GM19023 (cell line): ENCODE data around the gene LPCAT2.

Experiments used
- ATAC-seq: cut with Tn5 transposase; IDR thresholded peaks from one replicate; pipeline ENCODE4 v1.9.1; 2021; ENCODE audit warnings: mild to moderate bottlenecking, moderate library complexity; ENCODE audit not compliant: unreplicated experiment

The LPCAT2 gene

DNA sequence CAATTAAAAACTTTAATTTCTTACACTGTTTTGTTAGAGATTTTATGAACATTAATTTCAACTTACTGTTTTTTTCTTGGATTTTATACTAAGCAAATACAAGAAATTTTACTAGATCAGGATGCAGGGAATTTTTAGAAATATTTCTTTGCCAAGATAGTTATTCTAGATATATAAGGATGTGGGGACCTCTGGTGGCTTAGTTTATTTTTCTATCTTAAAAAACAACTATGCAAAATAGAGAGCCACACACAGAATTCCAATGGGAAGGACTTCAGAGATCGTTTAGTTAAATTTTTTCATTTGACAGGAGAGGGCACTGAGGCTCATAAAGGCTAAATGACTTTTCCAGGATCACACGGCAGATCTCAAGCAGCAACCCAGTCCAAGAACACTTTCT, 34.6 kb downstream of the LPCAT2 start:
- no peak for ATAC-seq

DNA sequence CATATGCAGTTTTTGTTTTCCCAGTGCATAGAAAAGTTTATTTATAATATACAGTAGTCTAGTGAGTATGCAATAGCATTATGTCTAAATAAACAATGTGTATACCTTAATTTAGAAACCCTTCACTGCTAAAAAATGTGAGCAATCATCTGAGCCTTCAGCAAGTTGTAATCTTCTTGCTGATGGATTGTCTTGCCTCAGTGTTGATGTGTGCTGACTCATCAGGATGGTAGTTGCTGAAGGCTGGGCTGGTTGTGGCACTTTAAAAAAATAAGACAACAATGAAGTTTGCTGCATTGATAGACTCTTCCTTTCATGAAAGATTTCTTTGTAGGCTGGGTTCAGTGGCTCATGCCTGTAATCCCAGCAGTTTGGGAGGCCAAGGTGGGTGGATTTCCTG, 43.7 kb downstream of the LPCAT2 start:
- ATAC-seq, result no peak

DNA sequence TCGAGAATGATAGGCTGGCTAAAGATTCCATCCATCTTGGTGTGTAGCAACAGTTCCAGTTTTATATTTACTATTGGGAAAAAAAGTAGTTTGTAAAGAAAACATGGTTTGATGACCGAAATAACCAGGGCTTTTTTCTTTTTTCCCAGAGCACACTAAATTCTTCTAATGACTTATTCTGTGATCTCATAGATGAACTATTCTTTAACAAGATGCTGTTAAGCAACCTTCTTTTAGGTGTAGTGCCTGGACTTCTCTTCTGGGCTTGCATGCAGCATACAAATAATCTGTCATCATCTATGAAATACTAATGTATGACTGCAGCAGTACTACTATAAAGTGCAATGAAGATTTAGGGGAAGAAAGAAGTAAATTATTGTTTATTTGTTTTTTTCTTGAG, 46.6 kb downstream of the LPCAT2 start:
- ATAC-seq, result no peak

DNA sequence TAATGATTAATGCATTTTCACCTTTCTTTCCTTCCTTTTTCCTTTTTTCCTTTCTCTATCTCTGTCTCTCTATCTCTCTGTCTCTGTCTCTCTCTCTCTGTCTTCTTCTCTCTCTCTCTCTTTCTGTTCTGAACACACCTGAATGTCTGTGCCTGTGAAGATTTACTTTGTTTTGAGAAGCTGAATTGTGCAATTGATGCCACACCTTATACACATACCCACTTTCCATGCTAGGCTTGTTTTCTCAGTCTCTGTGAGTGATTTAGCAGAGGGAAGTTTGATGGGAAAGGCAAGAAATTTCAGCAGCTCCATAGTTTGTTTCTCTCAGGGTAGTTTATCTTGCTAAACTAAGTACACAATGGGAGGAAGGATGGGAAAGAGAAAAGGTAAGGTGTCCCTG, 48.3 kb downstream of the LPCAT2 start:
- ATAC-seq, result no peak

DNA sequence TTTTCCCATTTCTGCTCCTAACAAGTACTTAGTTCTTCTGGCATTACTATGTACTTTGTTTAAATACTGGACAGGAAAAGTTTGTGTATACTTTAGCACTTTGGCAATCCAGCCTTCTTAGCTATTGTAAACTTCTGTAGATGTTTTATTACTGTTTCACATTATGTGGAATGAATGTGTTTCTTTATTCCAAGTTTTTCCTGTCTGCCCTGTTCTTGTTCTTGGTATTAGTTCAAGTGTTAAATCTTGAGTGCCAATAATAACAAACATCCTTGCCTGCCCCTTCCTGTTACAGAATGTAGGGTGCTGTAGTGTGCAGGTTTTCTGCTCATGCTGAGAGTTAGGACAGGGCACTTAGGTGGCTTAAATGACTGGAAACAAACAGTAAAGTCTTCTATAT, 50.4 kb downstream of the LPCAT2 start:
- no peak for ATAC-seq

DNA sequence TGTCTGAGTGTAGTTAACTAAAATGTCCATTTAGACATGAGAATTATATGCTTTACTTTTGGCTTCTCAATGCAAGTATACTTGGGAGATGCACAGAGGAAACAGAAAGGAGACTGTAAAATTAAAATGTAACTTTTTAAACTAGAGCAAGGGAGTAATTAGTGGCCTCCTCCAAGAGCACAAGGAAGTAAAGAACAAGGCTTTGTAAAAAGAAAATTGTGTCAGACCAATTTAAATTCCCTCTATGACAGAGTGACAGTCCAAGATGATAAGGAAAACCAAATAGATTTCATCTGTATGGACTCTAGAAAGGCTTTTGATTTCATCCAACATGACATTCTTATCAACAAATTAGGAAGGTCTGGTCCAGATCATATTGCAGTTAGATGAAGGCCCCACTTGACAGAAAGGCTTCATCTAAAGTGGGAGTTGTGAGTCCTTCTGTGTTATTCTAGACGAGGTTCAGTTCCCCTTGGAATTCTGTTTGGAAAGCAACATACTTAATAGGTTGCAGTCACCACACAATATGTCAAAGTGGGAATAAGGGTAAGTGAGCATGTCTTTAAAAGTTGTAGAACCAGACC, 51.2 kb downstream of the LPCAT2 start:
- no peak for ATAC-seq

DNA sequence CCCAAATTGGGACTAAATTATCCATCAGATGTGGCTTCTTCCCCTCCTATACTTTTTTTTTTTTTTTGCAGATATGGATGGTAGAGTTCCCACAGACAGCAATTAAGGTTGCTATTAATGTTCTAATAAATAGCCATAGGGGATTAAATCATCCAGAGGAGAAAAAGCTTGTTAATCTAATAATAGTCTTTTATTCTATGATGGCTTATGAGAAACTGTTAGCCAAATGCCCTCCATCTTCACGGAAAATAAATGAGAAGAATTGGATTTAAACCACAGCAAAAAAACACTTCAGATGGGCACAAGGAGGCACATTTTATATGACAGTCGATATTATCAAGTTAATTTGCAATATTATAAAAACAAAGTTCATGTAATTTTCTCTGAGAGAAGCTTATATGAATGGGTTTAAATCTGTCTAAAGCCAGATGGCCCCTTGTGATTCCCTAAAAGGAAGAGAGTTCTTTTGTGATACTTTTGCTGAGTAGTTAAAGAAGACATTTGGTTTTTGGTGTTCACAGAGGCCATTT, 52.5 kb downstream of the LPCAT2 start:
- no peak for ATAC-seq

DNA sequence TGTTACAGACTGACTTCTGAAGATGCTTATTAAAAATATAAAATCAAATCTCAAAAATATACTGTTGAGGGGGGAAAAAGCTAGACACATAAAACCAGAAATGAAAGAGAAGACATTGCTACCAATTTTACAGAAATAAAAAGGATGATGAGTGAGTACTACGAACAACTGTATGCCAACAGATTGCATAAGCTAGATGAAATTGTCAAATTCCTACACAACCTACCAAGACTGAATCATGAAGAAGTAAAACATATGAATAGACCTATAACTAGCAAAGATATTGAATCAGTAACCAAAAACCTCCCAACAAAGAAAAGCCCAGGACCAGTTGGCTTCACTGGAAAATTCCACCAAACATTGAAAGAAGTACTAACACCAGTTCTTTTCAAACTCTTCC, 54.1 kb downstream of the LPCAT2 start:
- no peak for ATAC-seq

DNA sequence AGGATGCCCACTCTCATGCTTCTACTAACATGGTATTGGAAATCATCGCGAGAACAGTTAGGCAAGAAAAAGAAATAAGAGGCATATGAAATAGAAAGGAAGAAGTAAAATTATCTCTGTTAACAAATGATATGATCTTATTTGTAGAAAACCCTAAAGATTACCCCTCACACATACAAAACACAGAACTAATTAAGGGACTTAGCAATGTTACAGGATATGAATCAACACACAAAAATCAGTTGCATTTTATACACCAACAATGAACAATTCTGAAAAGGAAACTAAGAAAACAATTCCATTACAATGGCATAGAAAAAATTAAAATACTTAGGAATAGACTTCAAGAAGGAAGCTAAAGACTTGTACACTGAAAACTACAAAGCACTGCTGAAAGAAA, 54.9 kb downstream of the LPCAT2 start:
- no peak for ATAC-seq

DNA sequence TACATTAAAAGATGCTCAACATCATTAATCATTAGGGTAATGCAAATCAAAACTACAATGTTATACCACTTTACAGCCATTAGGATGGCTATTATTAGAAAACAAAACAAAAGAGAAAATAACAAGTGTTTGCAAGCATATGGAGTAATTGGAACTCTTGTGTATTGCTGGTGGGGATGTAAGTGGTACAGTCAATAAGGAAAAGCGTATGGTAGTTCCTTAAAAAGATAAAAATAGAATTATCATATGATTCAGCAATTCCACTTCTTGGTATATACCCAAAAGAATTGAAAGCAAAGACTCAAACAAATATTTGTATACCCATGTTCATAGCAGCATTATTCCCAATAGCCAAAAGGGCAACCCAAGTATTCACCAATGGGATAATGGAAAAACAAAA, 56.2 kb downstream of the LPCAT2 start:
- no peak for ATAC-seq

DNA sequence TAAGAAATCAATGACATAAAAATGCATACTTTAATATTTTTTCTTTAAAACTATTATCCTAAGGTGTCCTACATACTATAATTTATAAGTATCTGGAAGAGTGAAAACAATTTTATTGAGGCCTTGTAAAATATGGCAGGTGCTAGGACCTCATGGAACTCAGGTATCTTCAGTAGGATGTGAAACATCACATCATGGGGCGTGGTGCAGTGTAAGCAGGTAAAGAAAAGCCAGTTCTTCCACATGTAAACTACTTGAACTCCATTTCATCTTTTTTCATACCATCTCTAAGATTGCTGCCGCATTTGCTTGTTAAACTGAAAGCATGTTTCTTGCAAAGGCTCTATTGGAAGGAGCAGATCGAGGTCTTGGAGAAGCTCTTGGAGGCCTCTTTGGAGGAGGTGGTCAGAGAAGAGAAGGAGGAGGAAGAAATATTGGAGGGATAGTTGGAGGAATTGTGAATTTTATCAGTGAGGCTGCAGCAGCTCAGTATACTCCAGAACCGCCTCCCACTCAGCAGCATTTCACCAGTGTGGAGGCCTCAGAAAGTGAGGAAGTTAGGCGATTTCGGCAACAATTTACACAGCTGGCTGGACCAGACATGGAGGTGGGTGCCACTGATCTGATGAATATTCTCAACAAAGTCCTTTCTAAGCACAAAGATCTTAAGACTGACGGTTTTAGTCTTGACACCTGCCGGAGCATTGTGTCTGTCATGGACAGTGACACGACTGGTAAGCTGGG, 57.7 kb downstream of the LPCAT2 start, which contains the start of gene CAPNS2:
Gene CAPNS2, plus strand, starts transcription at position 253 of the 744 bp plus-strand sequence. Its CDS starts 73 bp downstream, at position 326.
- no peak for ATAC-seq

DNA sequence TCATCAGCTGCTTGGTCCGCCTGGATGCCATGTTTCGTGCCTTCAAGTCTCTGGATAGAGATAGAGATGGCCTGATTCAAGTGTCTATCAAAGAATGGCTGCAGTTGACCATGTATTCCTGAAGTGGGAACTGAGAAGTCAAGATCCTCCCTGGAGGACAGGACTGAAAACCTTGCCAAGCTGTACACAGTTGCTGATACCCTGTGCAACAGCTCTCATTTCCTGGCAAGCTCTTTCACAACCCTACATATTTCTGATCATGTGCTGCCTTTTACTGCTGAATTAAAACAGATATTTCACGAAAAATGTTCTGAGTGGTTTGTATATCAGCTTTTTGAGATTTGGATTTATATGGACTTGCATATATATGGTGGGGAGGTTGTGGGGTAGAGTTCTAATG, 58.5 kb downstream of the LPCAT2 start:
- ATAC-seq, result no peak

DNA sequence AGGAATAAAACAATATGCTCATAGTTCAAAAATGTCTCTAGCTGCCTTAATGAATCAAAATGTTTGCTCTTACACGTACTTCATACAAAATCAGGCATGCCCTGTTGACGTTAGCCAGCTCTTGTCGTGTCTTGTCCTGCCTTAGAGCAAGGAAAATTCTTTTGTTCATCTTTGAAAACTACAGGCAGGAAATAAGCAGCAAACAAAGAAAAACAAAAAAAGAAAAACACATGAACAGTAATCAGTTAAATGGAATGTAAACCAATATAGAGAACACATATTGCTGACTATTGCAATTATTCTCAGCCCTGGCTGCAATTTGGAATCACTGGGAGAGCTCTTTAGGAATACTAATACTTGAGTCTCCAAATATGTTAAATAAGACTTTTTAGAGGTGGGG, 59.3 kb downstream of the LPCAT2 start:
- no peak for ATAC-seq

DNA sequence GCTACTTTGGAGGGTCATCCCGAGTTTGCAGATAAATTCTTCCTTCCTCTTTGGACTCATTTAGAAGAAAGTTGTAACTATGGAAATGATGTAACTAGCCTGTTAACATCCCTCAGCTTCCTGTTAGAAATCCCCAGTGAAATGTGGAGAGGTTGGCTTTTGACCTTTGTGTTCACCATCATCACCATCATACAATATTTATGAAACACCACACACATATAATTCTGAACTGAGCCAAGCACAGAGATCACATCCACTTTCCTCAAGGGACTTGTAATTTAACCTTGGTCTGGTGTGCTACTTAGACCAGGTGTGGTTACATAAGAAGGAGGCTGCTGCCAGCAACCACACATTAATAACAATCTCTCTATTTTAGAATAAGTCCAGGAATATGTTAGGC, 60.2 kb downstream of the LPCAT2 start:
- ATAC-seq, result no peak

DNA sequence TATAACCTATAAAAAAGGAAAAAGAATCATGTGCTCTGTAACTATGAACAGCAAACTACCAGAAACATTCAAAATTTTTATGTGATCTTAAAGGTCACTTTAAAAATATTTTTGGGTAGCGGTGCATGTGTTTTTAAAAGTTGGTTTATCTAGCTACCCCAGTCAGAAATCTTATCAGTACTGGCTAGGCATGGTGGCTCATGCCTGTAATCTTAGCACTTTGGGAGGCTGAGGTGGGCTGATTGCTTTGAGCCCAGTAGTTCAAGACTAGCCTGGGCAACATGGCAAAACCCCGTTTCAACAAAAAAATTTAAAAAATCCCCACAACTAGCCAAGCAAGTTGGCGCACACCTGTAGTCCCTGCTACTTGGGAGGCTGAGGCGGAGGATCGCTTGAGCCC, 61.3 kb downstream of the LPCAT2 start:
- ATAC-seq, result no peak

DNA sequence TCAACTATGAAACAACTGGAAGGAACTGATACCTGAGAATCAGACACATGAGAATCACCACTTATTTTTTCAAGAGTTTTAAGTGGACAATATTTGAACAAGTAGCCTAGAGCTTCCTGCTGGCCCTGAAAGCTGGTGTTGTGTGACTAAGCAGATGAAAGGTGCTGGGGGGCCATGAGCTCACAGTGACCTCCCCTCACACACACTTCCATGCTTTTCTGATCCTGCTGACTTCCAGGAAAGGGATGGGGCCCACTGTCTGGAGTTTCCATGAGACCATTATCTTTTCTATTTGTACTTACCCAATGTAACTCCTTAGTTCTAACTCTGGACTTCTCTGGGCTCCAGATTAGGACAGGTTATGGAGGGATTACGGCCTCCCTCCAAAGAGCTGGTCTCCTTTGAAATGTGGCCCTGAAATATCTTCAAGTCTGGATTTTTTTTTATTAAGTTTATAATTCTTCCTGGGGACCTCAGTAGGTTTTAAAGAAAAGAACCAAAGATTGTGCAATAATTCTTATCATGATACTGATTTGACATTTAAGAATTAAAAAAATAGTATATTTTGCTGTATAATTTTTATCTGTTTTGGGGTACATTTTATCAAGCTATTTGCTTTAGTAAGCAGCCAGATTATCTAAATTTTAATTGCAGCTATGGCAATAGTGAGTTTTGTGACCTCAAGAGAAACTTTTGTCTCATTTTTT, 62.5 kb downstream of the LPCAT2 start:
- no peak for ATAC-seq

DNA sequence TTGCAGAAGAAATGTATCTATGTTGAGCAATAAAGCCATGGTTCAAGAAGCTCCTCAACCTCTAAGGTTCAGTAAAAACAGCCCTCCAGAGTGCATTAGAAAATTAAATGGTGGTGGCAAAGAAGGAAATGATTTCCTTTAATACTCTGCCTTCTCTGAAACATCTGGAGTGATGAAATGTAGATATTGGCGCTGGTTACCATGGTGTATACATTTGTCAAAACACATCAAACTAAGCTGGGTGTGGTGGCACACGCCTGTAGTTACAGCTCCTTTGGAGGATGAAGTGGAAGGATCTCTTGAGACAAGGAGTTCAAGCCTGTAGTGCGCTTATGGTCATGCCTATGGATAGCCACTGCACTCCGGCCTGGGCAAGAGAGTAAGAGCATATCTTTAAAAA, 63.6 kb downstream of the LPCAT2 start:
- no peak for ATAC-seq

DNA sequence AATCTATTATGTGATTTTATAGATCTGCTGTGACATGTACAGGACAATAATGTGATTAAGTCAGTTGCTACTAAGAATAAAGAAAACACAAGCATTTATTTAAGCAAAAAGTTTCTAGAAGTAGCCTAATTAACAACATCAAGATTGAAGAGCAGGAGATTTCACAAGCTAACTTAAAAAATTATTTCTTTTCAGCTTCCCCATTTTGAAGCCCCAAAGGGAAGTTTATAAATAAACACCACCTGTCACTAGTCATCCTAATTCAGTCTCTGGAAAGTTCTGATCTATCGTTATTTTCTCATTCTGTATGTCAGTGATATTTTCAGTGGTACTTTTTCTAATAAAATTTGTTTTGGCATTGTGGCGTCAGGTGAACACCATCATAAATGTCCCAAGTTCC, 65.9 kb downstream of the LPCAT2 start:
- ATAC-seq, result no peak

DNA sequence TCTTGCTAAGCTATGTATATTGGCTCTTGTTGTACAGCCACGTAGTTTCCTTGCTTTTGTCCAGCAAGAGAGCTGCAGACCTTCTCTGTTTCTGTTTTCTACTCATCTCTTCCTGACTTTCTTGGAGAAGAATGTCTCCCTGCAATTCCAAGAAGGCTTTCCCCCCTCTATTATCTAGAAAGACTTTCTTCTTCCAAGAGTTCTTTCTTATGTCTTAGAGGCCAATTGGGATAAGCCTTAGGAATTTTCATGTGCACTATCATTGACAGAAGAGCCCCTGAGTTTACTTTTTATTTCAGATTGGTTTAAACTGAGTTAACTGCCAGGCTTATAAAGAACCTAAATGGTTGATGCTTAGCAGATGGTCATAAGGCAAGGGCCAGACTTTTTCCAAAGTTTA, 66.6 kb downstream of the LPCAT2 start:
- ATAC-seq, result no peak

DNA sequence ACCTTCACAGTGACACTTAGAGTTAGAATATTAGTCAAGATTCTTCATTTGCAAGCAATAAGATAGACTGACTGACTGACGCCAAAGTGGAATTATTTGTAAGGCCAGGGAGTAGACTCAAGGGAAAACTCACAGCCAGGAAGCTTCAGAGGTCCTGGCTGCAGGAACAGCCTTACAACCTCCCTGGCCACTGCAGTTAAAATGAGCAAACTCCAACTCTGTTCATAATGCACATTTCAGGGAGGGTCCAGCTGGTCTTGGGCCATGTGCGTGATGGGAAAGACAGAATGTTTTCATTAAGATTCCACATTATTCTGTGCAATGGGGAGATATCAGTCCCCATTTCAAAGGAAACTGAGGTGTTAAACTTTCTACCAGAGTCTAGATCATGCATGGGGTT, 67.5 kb downstream of the LPCAT2 start:
- ATAC-seq, result no peak

DNA sequence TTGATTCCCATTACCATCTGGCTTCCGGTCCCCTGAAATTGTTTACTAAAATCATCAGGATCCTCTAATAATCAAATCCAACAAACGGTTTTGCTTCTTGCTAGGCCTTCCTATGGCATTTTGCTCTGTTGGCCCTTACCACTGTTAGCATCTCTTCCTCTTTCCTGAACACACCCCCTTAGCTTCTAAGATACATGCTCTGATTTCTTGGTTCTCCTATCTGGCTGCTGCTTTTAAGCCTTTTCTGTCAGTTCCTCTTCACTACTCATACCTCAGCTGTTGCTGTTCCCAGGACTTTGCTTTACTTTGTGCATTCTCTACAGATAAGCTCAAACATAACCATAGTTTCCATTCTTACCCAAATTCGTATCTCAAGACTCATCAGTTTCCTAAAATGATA, 69.0 kb downstream of the LPCAT2 start:
- ATAC-seq, result no peak

DNA sequence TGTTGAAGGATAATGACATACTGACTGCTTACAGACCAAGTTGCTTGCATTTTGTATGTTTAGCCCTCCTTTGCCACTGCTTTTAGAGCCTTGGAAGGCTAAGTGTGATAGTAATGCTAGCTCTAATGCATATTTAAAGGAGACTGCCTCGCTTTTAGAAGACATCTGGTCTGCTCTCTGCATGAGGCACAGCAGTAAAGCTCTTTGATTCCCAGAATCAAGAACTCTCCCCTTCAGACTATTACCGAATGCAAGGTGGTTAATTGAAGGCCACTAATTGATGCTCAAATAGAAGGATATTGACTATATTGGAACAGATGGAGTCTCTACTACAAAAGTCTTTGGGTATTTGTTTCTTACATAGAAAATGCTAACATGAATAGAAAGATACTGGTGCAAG, 76.8 kb downstream of the LPCAT2 start:
- no peak for ATAC-seq
